ENCODE data around the gene METTL25B.
A peak's percentile ranks its signal among the peaks of the same experiment; 100 is the strongest.

GRCh38 chr1:156705918-156706656 lies 22.2 kb upstream of the METTL25B start:
- TF ChIP-seq CTCF (IDR thresholded peaks at IDR 0.05) (peak; percentile 69 to 91 (median 81)), POLR2A (IDR thresholded peaks at IDR 0.05) (no peak)
